NOMO-1 treated with dmso at 0.1 percent for 144 hours (cell line): ENCODE data around the gene ABCC8.

Experiments
- DNase-seq: peaks from one replicate; lab custom pipeline; 2025; ENCODE audit not compliant: unreplicated experiment; lab: John Stamatoyannopoulos, UW

Gene ABCC8

GRCh38 chr11:17506314-17506713 is 29.7 kb upstream of the ABCC8 start:
- DNase-seq, result no peak

GRCh38 chr11:17505146-17505545 is 28.5 kb upstream of the ABCC8 start:
- DNase-seq, result no peak

GRCh38 chr11:17504330-17505107 is 27.9 kb upstream of the ABCC8 start:
- peak; percentile 50 for DNase-seq

GRCh38 chr11:17502630-17503029 is 26.0 kb upstream of the ABCC8 start:
- no peak for DNase-seq

GRCh38 chr11:17500673-17501072 is 24.0 kb upstream of the ABCC8 start:
- DNase-seq, result no peak

GRCh38 chr11:17498475-17498874 is 21.8 kb upstream of the ABCC8 start:
- DNase-seq, result no peak

GRCh38 chr11:17498058-17498457 is 21.4 kb upstream of the ABCC8 start:
- DNase-seq, result peak; percentile 16

GRCh38 chr11:17496406-17496805 is 19.8 kb upstream of the ABCC8 start:
- no peak for DNase-seq

GRCh38 chr11:17494019-17494418 is 17.4 kb upstream of the ABCC8 start:
- DNase-seq, result no peak

- no peak for DNase-seq
These were observed 14.3 kb upstream of the ABCC8 start for GRCh38 chr11:17490938-17491337.

- DNase-seq, result no peak
These were observed 13.6 kb upstream of the ABCC8 start for GRCh38 chr11:17490232-17490631.

GRCh38 chr11:17489751-17490150 is 13.1 kb upstream of the ABCC8 start:
- no peak for DNase-seq

- no peak for DNase-seq
These were observed 11.9 kb upstream of the ABCC8 start for GRCh38 chr11:17488563-17488962.

GRCh38 chr11:17486646-17487045 is 10.0 kb upstream of the ABCC8 start:
- DNase-seq, result no peak

GRCh38 chr11:17483505-17483904 is 6.9 kb upstream of the ABCC8 start:
- no peak for DNase-seq

- no peak for DNase-seq
These were observed 5.3 kb upstream of the ABCC8 start for GRCh38 chr11:17481905-17482304.

GRCh38 chr11:17479284-17480214 is 2.9 kb upstream of the ABCC8 start:
- DNase-seq, result no peak

GRCh38 chr11:17478070-17478469 is 1.4 kb upstream of the ABCC8 start:
- DNase-seq, result no peak

- DNase-seq, result no peak
These were observed 716 bp upstream of the ABCC8 start for GRCh38 chr11:17477361-17477760.

GRCh38 chr11:17477084-17477333 is 364 bp upstream of the ABCC8 start:
- DNase-seq, result no peak

GRCh38 chr11:17475666-17476316 is 854 bp downstream of the ABCC8 start:
- no peak for DNase-seq
